IMR-90 (cell line): ENCODE results near the gene ILRUN. TPM values are rescaled to one million over a fixed set of nuclear protein-coding genes. Genes with fewer than 3 reads are reported as not detected.

Experiments
- ATAC-seq: fragments of 200-7000 bp; cut with Tn5 transposase; 2 replicates; pipeline ENCODE4 v1.9.1; 2020; ENCODE audit warnings: low read depth, mild to moderate bottlenecking, moderate library complexity
- BruUV-seq: library from RNA; stranded (reverse); fragments of 400-500 nt; replicated peaks from 2 replicates; lab custom pipeline; 2021; lab: Mats Ljungman, UMichigan
- CTCF ChIA-PET: fragments of 300-600 bp; formaldehyde crosslinking; extraction: SDS; loops from one replicate; lab custom pipeline; 2021; ENCODE audit warnings: antibody characterized with exemption; lab: Yijun Ruan, JAX
- POLR2A ChIA-PET: fragments of 300-600 bp; sonication (Branson Sonifier 250); formaldehyde crosslinking; loops from one replicate; lab custom pipeline; 2022; ENCODE audit warnings: antibody characterized with exemption; ENCODE audit not compliant: unreplicated experiment; lab: Charles Lee
- DNase-seq: peaks from one replicate; pipeline ENCODE4 v3.0.0; 2013
- H2AFZ ChIP-seq: replicated peaks from 2 replicates; pipeline ENCODE3; 2013; ENCODE audit warnings: low read length, mild to moderate bottlenecking; ENCODE audit not compliant: poor library complexity
- H2AK5ac ChIP-seq: 2 replicates; pipeline ENCODE4 v1.6.1; 2013; ENCODE audit warnings: low read depth, low read length, inconsistent platforms
- H2AK9ac ChIP-seq: replicated peaks from 2 replicates; pipeline ENCODE3; 2013; ENCODE audit warnings: mild to moderate bottlenecking, low read depth, low read length, moderate library complexity; ENCODE audit not compliant: poor library complexity
- H2BK120ac ChIP-seq: 2 replicates; pipeline ENCODE4 v1.6.1; 2013; ENCODE audit warnings: low read depth, low read length, inconsistent platforms
- H2BK15ac ChIP-seq: 3 replicates; pipeline ENCODE4 v1.6.1; 2013; ENCODE audit warnings: low read depth, low read length, inconsistent platforms
- H2BK20ac ChIP-seq: 2 replicates; pipeline ENCODE4 v1.6.1; 2013; ENCODE audit warnings: low read depth, mild to moderate bottlenecking, inconsistent platforms, low read length, moderate library complexity
- H2BK5ac ChIP-seq: 2 replicates; pipeline ENCODE4 v1.6.1; 2013; ENCODE audit warnings: mild to moderate bottlenecking, low read depth, low read length, inconsistent platforms; ENCODE audit not compliant: poor library complexity, severe bottlenecking
- H3K14ac ChIP-seq: replicated peaks from 2 replicates; pipeline ENCODE4 v1.6.1; 2013; ENCODE audit warnings: low read depth, low read length, inconsistent platforms
- H3K18ac ChIP-seq: 2 replicates; pipeline ENCODE4 v1.6.1; 2013; ENCODE audit warnings: low read depth, low read length, control low read depth
- H3K23ac ChIP-seq: 2 replicates; pipeline ENCODE4 v1.6.1; 2013; ENCODE audit warnings: low read depth, low read length, inconsistent platforms
- H3K27ac ChIP-seq: 2 replicates; pipeline ENCODE4 v1.5.1; 2013; ENCODE audit warnings: mild to moderate bottlenecking, control low read depth, low read length; ENCODE audit not compliant: insufficient read depth
- H3K27me3 ChIP-seq: 2 replicates; pipeline ENCODE4 v1.6.1; 2013; ENCODE audit warnings: low read length; ENCODE audit not compliant: control insufficient read depth, insufficient read depth
- H3K36me3 ChIP-seq: 2 replicates; pipeline ENCODE4 v1.6.1; 2013; ENCODE audit warnings: low read length, mixed read lengths; ENCODE audit not compliant: control insufficient read depth, insufficient read depth
- H3K4ac ChIP-seq: 2 replicates; pipeline ENCODE4 v1.6.1; 2013; ENCODE audit warnings: low read depth, low read length, inconsistent platforms
- H3K4me1 ChIP-seq: 2 replicates; pipeline ENCODE4 v1.6.1; 2013; ENCODE audit warnings: low read length, mixed read lengths; ENCODE audit not compliant: control insufficient read depth, insufficient read depth
- H3K4me2 ChIP-seq: 2 replicates; pipeline ENCODE4 v1.6.1; 2013; ENCODE audit warnings: low read depth, mild to moderate bottlenecking, control low read depth, low read length, moderate library complexity
- H3K4me3 ChIP-seq: 2 replicates; pipeline ENCODE4 v1.5.1; 2013; ENCODE audit warnings: low read depth, mild to moderate bottlenecking, control low read depth, low read length, moderate library complexity; ENCODE audit not compliant: insufficient read depth
- H3K56ac ChIP-seq: 2 replicates; pipeline ENCODE4 v1.6.1; 2013; ENCODE audit warnings: low read length, inconsistent platforms; ENCODE audit not compliant: insufficient read depth; ENCODE audit errors: extremely low read depth
- H3K79me1 ChIP-seq, 2 experiments: 2 replicates each; pipeline ENCODE4 v1.6.1; 2013; ENCODE audit warnings: low read length in 2 of 2, inconsistent platforms in 1 of 2, low read depth in 1 of 2
- H3K9ac ChIP-seq: 2 replicates; pipeline ENCODE4 v1.6.1; 2013; ENCODE audit warnings: low read depth, low read length, control low read depth
- H3K9me1 ChIP-seq: 2 replicates; pipeline ENCODE4 v1.6.1; 2013; ENCODE audit warnings: low read length, inconsistent platforms; ENCODE audit not compliant: insufficient read depth
- H3K9me3 ChIP-seq: 2 replicates; pipeline ENCODE4 v1.6.1; 2013; ENCODE audit warnings: low read length; ENCODE audit not compliant: control insufficient read depth, insufficient read depth
- H4K20me1 ChIP-seq: 2 replicates; pipeline ENCODE4 v1.6.1; 2013; ENCODE audit warnings: low read length, inconsistent platforms; ENCODE audit not compliant: insufficient read depth
- H4K5ac ChIP-seq: 2 replicates; pipeline ENCODE4 v1.6.1; 2013; ENCODE audit warnings: mild to moderate bottlenecking, low read depth, low read length, control low read depth
- H4K8ac ChIP-seq, 2 experiments: 2 replicates each; pipeline ENCODE4 v1.6.1; 2013; ENCODE audit warnings: low read depth in 2 of 2, low read length in 2 of 2, control low read depth in 1 of 2, inconsistent platforms in 1 of 2
- H4K91ac ChIP-seq: 2 replicates; pipeline ENCODE4 v1.6.1; 2013; ENCODE audit warnings: low read depth, low read length, inconsistent platforms; ENCODE audit not compliant: insufficient read depth
- FOS ChIP-seq: fragments of 150-350 bp; IDR thresholded peaks from 2 replicates; pipeline ENCODE4 v1.6.1; 2016; ENCODE audit warnings: low read depth, low read length
- RFX5 ChIP-seq: IDR thresholded peaks from 2 replicates; pipeline ENCODE4 v1.8.0; 2012; ENCODE audit warnings: low read depth, mild to moderate bottlenecking, low read length, moderate library complexity
- WGBS, 2 experiments: methylation state at CpG; one replicate each; pipeline versions ENCODE4 v1.1.5 to v1.1.7; 2013; ENCODE audit warnings: missing lambda C conversion rate in 2 of 2; ENCODE audit not compliant: insufficient read length in 1 of 2; ENCODE audit errors: extremely low coverage in 2 of 2; 5-methylcytosine and 5-hydroxymethylcytosine counted together
- dilution Hi-C: fragments of 300-500 bp; cut with HindIII; formaldehyde crosslinking; loops from one replicate; pipeline ENCODE4 v1.14.3; 2018; ENCODE audit warnings: low sequenced_read_pairs; ENCODE audit not compliant: unreplicated experiment
- in situ Hi-C: fragments of 300-500 bp; cut with MboI; formaldehyde crosslinking; loops from 3 replicates; pipeline ENCODE4 v1.14.3; 2019; ENCODE audit warnings: low sequenced_read_pairs, inconsistent platforms, mixed read lengths
- intact Hi-C: fragments of 100-400 bp; cut with micrococcal nuclease; formaldehyde crosslinking; loops from 2 replicates; pipeline ENCODE4 v1.10.0; 2022
- polyA plus RNA-seq, 3 experiments: library from polyadenylated mRNA; depleted of rRNA; stranded (reverse); fragments of >200 nt; gene quantifications; 2 replicates each; pipeline ENCODE4 v1.2.3, GENCODE V29; 2012; ENCODE audit warnings: low replicate concordance in 1 of 3
- total RNA-seq: library from RNA; depleted of rRNA; stranded (reverse); fragments of >200 nt; gene quantifications from 2 replicates; pipeline ENCODE4 v1.2.3, GENCODE V29; 2012

ILRUN gene
- total and polyA plus RNA-seq, 2 of the 4 experiments (the other 2 are of a cell fraction): 25.4 to 29.9 TPM

DNA sequence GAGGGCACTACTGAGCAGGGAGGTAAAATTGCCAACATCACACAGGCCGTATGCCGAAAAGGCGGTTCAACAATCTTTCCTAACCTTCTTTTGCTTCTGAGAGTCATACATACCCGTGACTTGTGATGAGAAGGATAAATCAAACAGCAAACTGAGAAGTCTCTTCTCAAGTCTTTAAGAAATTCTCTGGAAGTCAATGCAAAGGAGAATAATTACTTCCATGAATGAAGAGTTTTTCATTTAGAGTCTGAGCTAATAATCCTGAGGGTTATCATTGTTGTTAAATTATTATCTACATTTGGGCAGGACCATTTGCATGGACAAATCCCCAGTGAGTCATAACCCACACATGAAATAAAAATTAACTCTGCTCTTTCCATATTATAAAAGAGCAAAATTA, 22.4 kb upstream of the ILRUN start:
- Histone ChIP-seq H2BK15ac (no peak overlapping the region; the same call in 2 of the 3 replicates), H2AK5ac (0 out of 2 replicates have a peak overlapping the region, but pooled peaks have one; percentile 52), H4K91ac (no peak overlapping the region), H2AK9ac (no peak overlapping the region), H3K18ac (no peak overlapping the region), H4K8ac (no peak overlapping the region), H3K79me1 (no peaks in the 10 kb centered on the region), H2BK20ac (no peak overlapping the region), H3K4ac (no peak overlapping the region), H3K36me3 (no peaks in the 10 kb centered on the region), H2AFZ (no peak overlapping the region), H2BK120ac (no peak overlapping the region), H3K4me2 (no peak overlapping the region), H3K9me1 (no peaks in the 10 kb centered on the region), H3K23ac (no peak overlapping the region), H3K14ac (no peak overlapping the region), H4K5ac (no peak overlapping the region), H3K56ac (no peak overlapping the region), H3K27me3 (no peaks in the 10 kb centered on the region), H3K4me1 (peaks cover 3% of the 10 kb centered on the region), H3K9me3 (no peaks in the 10 kb centered on the region), H4K20me1 (no peaks in the 10 kb centered on the region), H3K27ac (no peak overlapping the region), H3K9ac (no peak overlapping the region), H2BK5ac (no peak overlapping the region), H3K4me3 (no peak overlapping the region)
- BruUV-seq: no TSS peak
- DNase-seq: no peak
- ChIA-PET CTCF (no interaction called here), POLR2A (no interaction called here)
- in situ Hi-C loops: no loop called here
- ATAC-seq: 0 out of 2 replicates have a peak, but pooled peaks have one; percentile 37
- TF ChIP-seq RFX5 (no peak), FOS (0 out of 2 replicates have a peak, but pooled peaks have one; percentile 7)
- dilution Hi-C loops: no loop called here
- intact Hi-C loops: no loop called here
- no CpG with 5 or more reads among the region's 4 CpGs for WGBS, 2 experiments
